Neural cell (in vitro differentiated cells): ENCODE data around the gene PGLYRP4.

Experiments
- CTCF ChIP-seq: fragments of 450-650 bp; IDR thresholded peaks from 2 replicates; pipeline ENCODE4 v1.5.1; 2014; ENCODE audit warnings: antibody characterized with exemption, mild to moderate bottlenecking, moderate library complexity; ENCODE audit not compliant: poor library complexity, severe bottlenecking
- EP300 ChIP-seq: fragments of 450-650 bp; conservative IDR thresholded peaks from 2 replicates; pipeline ENCODE4 v1.6.1; 2014; ENCODE audit warnings: antibody characterized with exemption, mild to moderate bottlenecking, moderate library complexity; ENCODE audit not compliant: poor library complexity, severe bottlenecking
- POLR2AphosphoS5 ChIP-seq: IDR thresholded peaks from 2 replicates; pipeline ENCODE4 v1.6.1; 2012
- REST ChIP-seq: IDR thresholded peaks from 2 replicates; pipeline ENCODE4 v1.6.1; 2012; ENCODE audit warnings: borderline replicate concordance

- TF ChIP-seq CTCF (no peak), REST (no peak), POLR2AphosphoS5 (no peak), EP300 (no peak)
Measured at GRCh38 chr1:153292185-153292584, 56.5 kb downstream of the PGLYRP4 start.
